OCI-LY1 (cell line): ENCODE measurements around the gene CDRT4.

ENCODE experiments used
- H2AFZ ChIP-seq: fragments of 200-600 bp; sonication (generic), shearing (Covaris generic); 2 replicates; pipeline ENCODE4 v1.6.0; 2014; ENCODE audit warnings: antibody characterized with exemption, mild to moderate bottlenecking, low read length
- H3F3A ChIP-seq: fragments of 200-600 bp; sonication (generic), shearing (Covaris generic); 2 replicates; pipeline ENCODE4 v1.6.0; 2014; ENCODE audit warnings: mild to moderate bottlenecking, antibody characterized with exemption, low read length, moderate library complexity; ENCODE audit not compliant: insufficient read depth
- H3K27ac ChIP-seq: fragments of 200-600 bp; sonication (generic); 2 replicates; pipeline ENCODE4 v1.5.1; 2014; ENCODE audit warnings: low read length, mixed run types, mild to moderate bottlenecking, low read depth; ENCODE audit not compliant: poor library complexity, severe bottlenecking
- H3K27me3 ChIP-seq: fragments of 200-600 bp; sonication (generic); 2 replicates; pipeline ENCODE4 v1.6.0; 2014; ENCODE audit warnings: antibody characterized with exemption, mild to moderate bottlenecking, low read length, moderate library complexity; ENCODE audit not compliant: insufficient read depth
- H3K36me3 ChIP-seq: fragments of 200-600 bp; sonication (generic); 2 replicates; pipeline ENCODE4 v1.6.1; 2014; ENCODE audit warnings: mild to moderate bottlenecking, antibody characterized with exemption, low read length, moderate library complexity, mixed read lengths; ENCODE audit not compliant: insufficient read depth
- H3K4me1 ChIP-seq: fragments of 200-600 bp; sonication (generic); 2 replicates; pipeline ENCODE4 v1.5.1; 2014; ENCODE audit warnings: mild to moderate bottlenecking, low read length, moderate library complexity; ENCODE audit not compliant: insufficient read depth, severe bottlenecking
- H3K4me2 ChIP-seq: fragments of 200-600 bp; sonication (generic), shearing (Covaris generic); 2 replicates; pipeline ENCODE4 v1.6.1; 2014; ENCODE audit warnings: low read length
- H3K4me3 ChIP-seq: fragments of 200-600 bp; sonication (generic); 2 replicates; pipeline ENCODE4 v1.5.1; 2014; ENCODE audit warnings: low read length, low read depth, mild to moderate bottlenecking, mixed read lengths; ENCODE audit not compliant: poor library complexity, severe bottlenecking
- H3K79me2 ChIP-seq: fragments of 200-600 bp; shearing (Covaris generic); 2 replicates; pipeline ENCODE4 v1.6.1; 2016; ENCODE audit warnings: mixed run types, low read length, mixed read lengths; ENCODE audit not compliant: insufficient read depth
- H3K9ac ChIP-seq: fragments of 200-600 bp; sonication (generic), shearing (Covaris generic); 2 replicates; pipeline ENCODE4 v1.6.1; 2014; ENCODE audit warnings: mild to moderate bottlenecking, low read length, mixed read lengths
- H3K9me2 ChIP-seq: fragments of 200-600 bp; sonication (generic), shearing (Covaris generic); 2 replicates; pipeline ENCODE4 v1.6.1; 2014; ENCODE audit warnings: low read depth, mild to moderate bottlenecking, low read length, mixed read lengths
- H3K9me3 ChIP-seq: fragments of 200-600 bp; shearing (Covaris generic); 2 replicates; pipeline ENCODE4 v1.6.1; 2014; ENCODE audit warnings: low read length, mixed read lengths
- H4K20me1 ChIP-seq: fragments of 200-600 bp; sonication (generic), shearing (Covaris generic); 2 replicates; pipeline ENCODE4 v1.6.0; 2016; ENCODE audit warnings: mild to moderate bottlenecking, low read length; ENCODE audit not compliant: insufficient read depth
- EZH2 ChIP-seq: fragments of 200-600 bp; sonication (generic), shearing (Covaris generic); IDR thresholded peaks from 2 replicates; pipeline ENCODE4 v1.8.0; 2017; ENCODE audit warnings: borderline replicate concordance, mixed run types, mild to moderate bottlenecking, antibody characterized with exemption, low read length, moderate library complexity, mixed read lengths
- TF ChIP-seq, protein P1 (sequence below): fragments of 200-600 bp; sonication (generic), shearing (Covaris generic); IDR thresholded peaks from 2 replicates; pipeline ENCODE4 v1.5.1; 2017; ENCODE audit warnings: mild to moderate bottlenecking, antibody characterized with exemption, low read length, moderate library complexity, mixed read lengths

The CDRT4 gene

DNA sequence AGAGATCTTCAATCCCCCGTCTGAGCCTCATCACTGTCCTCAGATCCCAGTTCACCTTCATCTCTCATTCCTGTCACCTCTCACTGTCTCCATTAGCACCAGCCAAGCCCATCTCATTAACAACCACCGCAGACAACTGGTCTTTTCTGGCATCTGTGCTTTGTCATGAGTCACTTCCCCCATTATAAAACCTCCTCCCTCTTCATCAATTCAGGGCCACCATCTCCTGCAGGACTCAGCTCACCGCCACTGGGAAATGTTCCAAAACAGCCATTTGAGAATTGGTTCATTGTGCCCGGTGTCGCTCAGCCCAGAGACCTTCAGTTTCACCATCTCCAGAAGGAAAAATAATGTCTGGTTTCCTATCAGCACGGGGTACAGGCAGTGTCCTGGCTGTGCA, 69.1 kb downstream of the CDRT4 start:
- no peaks in the 10 kb centered on the region for H3K36me3 ChIP-seq
- no peaks in the 10 kb centered on the region for H3K9me2 ChIP-seq
- H3K4me2 ChIP-seq, result no peak overlapping the region
- no peaks in the 10 kb centered on the region for H3K27me3 ChIP-seq
- TF ChIP-seq EZH2, result no peak
- H3K9me3 ChIP-seq, result no peaks in the 10 kb centered on the region
- H3F3A ChIP-seq, result no peaks in the 10 kb centered on the region
- no peak overlapping the region for H3K9ac ChIP-seq
- no peaks in the 10 kb centered on the region for H3K79me2 ChIP-seq
- H4K20me1 ChIP-seq, result no peaks in the 10 kb centered on the region
- no peak overlapping the region for H3K27ac ChIP-seq
- H3K4me1 ChIP-seq, result no peaks in the 10 kb centered on the region
- H2AFZ ChIP-seq, result no peak overlapping the region
- no peak overlapping the region for H3K4me3 ChIP-seq

DNA sequence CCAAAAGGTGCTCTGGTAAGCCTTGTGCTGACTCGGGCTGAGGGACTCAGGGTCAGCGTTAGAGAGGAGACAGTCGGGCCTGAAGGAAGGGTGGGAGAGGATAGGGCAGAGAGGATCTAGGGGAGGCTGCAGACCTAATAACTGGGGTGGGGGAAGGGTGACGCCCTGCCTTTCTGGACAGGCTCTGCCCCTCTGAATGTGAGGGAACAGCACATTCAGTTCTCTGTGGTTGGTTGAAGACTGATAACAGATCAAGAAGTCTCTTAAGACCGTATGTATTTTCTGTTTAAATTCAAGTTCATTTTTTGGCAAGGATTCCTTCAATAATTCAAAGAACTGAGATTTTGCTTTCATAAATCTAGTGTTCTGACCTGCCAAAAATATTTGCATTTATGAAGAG, 69.8 kb downstream of the CDRT4 start:
- no peaks in the 10 kb centered on the region for H4K20me1 ChIP-seq

DNA sequence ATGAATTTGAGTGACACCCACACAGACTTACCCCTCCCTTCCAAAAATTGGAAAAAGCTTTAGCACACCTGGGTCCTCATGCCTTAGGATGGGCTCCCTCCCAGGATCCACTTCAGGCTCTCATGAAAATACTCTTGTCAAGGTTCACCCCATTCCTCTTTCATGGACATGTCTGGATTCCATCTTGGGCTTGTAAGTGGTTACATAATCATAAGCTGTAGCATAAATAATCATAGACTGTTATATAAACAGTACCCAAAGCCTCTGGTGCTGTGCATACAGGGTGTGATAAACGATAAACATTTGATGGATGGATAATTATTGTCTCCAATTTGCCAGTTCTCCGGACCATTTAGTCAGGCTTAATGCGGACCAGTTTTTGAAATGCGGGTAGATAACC, 72.3 kb downstream of the CDRT4 start:
- no peak overlapping the region for H3K9ac ChIP-seq
- H3K27ac ChIP-seq, result no peak overlapping the region
- TF ChIP-seq EZH2, result no peak
- TF ChIP-seq, protein P1, sequence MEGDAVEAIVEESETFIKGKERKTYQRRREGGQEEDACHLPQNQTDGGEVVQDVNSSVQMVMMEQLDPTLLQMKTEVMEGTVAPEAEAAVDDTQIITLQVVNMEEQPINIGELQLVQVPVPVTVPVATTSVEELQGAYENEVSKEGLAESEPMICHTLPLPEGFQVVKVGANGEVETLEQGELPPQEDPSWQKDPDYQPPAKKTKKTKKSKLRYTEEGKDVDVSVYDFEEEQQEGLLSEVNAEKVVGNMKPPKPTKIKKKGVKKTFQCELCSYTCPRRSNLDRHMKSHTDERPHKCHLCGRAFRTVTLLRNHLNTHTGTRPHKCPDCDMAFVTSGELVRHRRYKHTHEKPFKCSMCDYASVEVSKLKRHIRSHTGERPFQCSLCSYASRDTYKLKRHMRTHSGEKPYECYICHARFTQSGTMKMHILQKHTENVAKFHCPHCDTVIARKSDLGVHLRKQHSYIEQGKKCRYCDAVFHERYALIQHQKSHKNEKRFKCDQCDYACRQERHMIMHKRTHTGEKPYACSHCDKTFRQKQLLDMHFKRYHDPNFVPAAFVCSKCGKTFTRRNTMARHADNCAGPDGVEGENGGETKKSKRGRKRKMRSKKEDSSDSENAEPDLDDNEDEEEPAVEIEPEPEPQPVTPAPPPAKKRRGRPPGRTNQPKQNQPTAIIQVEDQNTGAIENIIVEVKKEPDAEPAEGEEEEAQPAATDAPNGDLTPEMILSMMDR, result no peak
- H3K36me3 ChIP-seq, result no peaks in the 10 kb centered on the region
- H3K79me2 ChIP-seq, result no peaks in the 10 kb centered on the region
- H3K9me3 ChIP-seq, result no peaks in the 10 kb centered on the region
- H2AFZ ChIP-seq, result no peak overlapping the region
- H4K20me1 ChIP-seq, result no peaks in the 10 kb centered on the region
- no peaks in the 10 kb centered on the region for H3F3A ChIP-seq
- H3K9me2 ChIP-seq, result no peaks in the 10 kb centered on the region
- H3K4me1 ChIP-seq, result no peaks in the 10 kb centered on the region
- no peak overlapping the region for H3K4me2 ChIP-seq
- H3K27me3 ChIP-seq, result no peaks in the 10 kb centered on the region
- no peak overlapping the region for H3K4me3 ChIP-seq

More for the DNA sequence above, 69.8 kb downstream of the CDRT4 start:
- Histone ChIP-seq H2AFZ (no peak overlapping the region), H3K4me1 (no peaks in the 10 kb centered on the region), H3F3A (no peaks in the 10 kb centered on the region), H3K9me3 (no peaks in the 10 kb centered on the region), H3K9me2 (no peaks in the 10 kb centered on the region), H3K4me3 (no peak overlapping the region), H3K9ac (no peak overlapping the region), H3K36me3 (no peaks in the 10 kb centered on the region), H3K27ac (no peak overlapping the region), H3K79me2 (no peaks in the 10 kb centered on the region), H3K4me2 (no peak overlapping the region), H3K27me3 (no peaks in the 10 kb centered on the region)
- no peak for TF ChIP-seq EZH2
- TF ChIP-seq, protein P1, result no peak

DNA sequence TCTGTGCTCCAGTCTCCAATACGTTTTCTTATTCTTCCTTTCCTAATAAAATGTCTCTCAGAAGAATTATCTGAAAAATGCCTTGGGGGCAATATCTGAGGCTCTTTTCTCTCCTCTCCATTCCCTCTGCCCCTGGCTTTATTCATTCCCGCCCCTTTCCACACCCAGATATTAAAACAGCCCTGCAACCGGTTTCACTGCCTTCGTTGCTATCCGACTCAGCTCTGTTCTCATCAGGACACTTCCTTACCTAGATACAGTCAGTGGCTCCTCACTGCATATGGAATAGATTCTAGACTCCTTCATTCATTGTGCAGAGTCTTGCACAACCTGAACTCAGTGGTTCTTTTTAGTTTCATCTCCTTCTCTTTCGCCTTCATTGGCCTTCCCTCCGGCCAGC, 74.0 kb downstream of the CDRT4 start:
- no peaks in the 10 kb centered on the region for H3K36me3 ChIP-seq
- no peaks in the 10 kb centered on the region for H4K20me1 ChIP-seq
- no peak overlapping the region for H3K4me3 ChIP-seq
- H3K4me1 ChIP-seq, result no peaks in the 10 kb centered on the region
- no peaks in the 10 kb centered on the region for H3K9me2 ChIP-seq
- no peak overlapping the region for H2AFZ ChIP-seq
- TF ChIP-seq, protein P1, result no peak
- TF ChIP-seq EZH2, result no peak
- H3K4me2 ChIP-seq, result no peak overlapping the region
- no peak overlapping the region for H3K27ac ChIP-seq
- no peaks in the 10 kb centered on the region for H3K79me2 ChIP-seq
- no peaks in the 10 kb centered on the region for H3K9me3 ChIP-seq
- no peaks in the 10 kb centered on the region for H3K27me3 ChIP-seq
- no peak overlapping the region for H3K9ac ChIP-seq
- no peaks in the 10 kb centered on the region for H3F3A ChIP-seq
